GM18526 (cell line): Measurements from ENCODE around the gene HNRNPA2B1.

Experiments
- POLR2A ChIP-seq: IDR thresholded peaks from 3 replicates; pipeline ENCODE4 v1.6.1; 2011; ENCODE audit not compliant: insufficient read length; ENCODE audit errors: extremely low read depth

The HNRNPA2B1 gene

GRCh38 chr7:26181474-26182227, 18.9 kb downstream of the HNRNPA2B1 start:
- no peak for TF ChIP-seq POLR2A

GRCh38 chr7:26180792-26181198, 19.8 kb downstream of the HNRNPA2B1 start:
- no peak for TF ChIP-seq POLR2A

DNA sequence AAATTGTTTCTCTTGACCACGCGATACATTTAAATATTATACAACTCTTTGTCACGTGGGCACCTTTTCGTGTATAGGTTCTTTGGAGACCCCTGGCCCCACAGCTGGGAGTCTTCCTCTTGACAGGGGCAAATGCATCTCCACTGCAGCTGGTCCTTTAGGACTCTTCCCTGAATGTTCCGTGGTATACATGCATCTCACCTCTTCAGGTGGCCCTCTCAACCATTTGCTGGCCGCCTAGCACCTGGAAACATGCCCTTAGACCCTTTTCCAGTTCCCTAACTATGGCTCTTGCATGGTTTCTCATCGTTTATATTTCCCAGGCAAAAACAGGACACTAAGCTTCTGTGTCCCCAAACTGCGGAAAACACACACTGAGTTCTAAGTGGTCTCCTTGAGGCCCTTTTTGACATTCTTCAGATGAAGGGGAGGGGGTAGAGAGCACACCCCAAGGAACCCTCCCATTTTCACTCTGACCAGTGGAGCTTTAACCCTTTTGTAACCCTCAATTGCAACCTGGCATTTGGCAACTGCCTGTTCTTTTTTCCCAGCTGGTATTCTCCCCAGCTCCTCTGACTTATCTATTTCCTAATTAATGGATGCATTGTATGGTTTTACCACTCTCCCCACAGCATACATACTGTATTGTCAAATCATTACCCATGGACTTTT, 20.6 kb downstream of the HNRNPA2B1 start:
- no peak for TF ChIP-seq POLR2A

GRCh38 chr7:26179422-26179821, 21.1 kb downstream of the HNRNPA2B1 start:
- no peak for TF ChIP-seq POLR2A

- no peak for TF ChIP-seq POLR2A
Observed at GRCh38 chr7:26178272-26178960, 22.1 kb downstream of the HNRNPA2B1 start.

- no peak for TF ChIP-seq POLR2A
Observed at GRCh38 chr7:26172048-26172447, 28.5 kb downstream of the HNRNPA2B1 start.

GRCh38 chr7:26171601-26172000, 28.9 kb downstream of the HNRNPA2B1 start:
- no peak for TF ChIP-seq POLR2A

DNA sequence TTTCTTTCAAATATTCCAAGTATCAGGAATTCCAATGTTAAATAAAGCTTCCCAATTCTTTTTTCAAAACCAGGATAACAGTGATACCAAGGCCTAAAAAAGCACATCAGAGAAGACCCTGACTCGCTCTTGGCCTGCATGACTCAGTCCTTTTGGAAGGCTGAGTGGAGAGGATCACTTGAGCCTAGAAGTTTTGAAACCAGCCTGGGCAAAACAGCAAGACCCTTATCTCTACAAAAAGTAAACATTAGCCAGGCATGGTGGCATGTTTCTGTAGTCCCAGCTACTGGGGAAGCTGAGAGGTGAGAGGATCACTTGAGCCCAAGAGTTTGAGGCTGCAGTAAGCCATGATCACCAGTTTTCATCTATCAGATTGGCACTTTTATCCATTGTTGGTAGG, 29.9 kb downstream of the HNRNPA2B1 start:
- TF ChIP-seq POLR2A = no peak

DNA sequence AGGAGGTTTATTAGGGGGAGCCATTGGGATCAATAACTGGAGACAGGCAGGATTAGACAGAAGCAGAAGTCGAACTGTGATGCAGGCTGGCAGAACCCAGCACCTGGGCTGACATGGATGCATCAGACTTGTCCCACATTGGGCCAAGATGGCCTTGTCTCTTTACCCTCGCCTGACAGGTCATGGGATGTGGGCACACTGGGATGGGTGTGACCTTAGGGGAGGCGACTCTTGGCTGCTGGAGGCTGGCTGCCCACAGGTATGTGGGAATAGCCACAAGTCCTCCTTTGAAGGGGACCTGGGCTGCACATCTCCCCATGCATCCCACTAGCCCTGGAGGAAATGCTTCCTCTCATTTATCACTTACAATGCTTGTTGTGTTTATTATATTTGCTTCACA, 31.3 kb downstream of the HNRNPA2B1 start:
- no peak for TF ChIP-seq POLR2A

DNA sequence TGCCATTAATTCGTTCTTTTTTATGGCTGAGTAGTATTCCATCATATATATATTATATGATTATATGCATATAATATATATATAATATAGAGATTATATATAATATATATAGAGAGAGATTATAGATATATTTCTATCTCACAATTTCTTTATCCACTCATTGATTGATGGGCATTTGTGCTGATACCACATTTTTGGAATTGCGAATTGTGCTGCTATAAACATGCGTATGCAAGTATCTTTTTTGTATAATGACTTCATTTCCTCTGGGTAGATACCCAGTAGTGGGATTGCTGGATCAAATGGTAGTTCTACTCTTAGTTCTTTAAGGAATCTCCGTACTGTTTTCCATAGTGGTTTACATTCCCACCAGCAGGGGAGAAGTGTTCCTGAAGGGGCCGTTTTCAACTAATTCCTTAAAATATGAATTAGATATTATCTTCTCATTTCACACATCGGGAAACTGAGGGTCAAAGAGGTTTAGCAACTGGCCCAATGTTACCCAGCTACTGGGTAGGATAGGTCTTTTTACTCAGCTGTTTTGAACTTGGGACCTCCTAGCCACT, 32.0 kb downstream of the HNRNPA2B1 start:
- no peak for TF ChIP-seq POLR2A

GRCh38 chr7:26167303-26167934, 33.1 kb downstream of the HNRNPA2B1 start:
- TF ChIP-seq POLR2A = no peak

GRCh38 chr7:26166684-26167266, 33.8 kb downstream of the HNRNPA2B1 start:
- no peak for TF ChIP-seq POLR2A

- no peak for TF ChIP-seq POLR2A
Observed at GRCh38 chr7:26165950-26166683, 34.4 kb downstream of the HNRNPA2B1 start.

- no peak for TF ChIP-seq POLR2A
Observed at GRCh38 chr7:26162431-26162830, 38.1 kb downstream of the HNRNPA2B1 start.
